ENCODE data around the gene ANAPC15. TPM values are rescaled to one million over a fixed set of nuclear protein-coding genes. Genes with fewer than 3 reads are reported as not detected.

ANAPC15 gene
- total and polyA plus RNA-seq, 10 donors: 16.5 to 65.6 (median 28.1) TPM

- no peak for DNase-seq
- 33 to 57% (median 50%) methylated on average over 1 of the region's 1 CpG for WGBS, 5 donors
- TF ChIP-seq POLR2AphosphoS5 (IDR thresholded peaks at IDR 0.05) (peak in 2 of 3 donors; percentile 31 to 56), CTCF (IDR thresholded peaks at IDR 0.05 in 8 of 11, conservative IDR thresholded peaks at IDR 0.05 in 3 of 11) (no peak), POLR2A (IDR thresholded peaks at IDR 0.05) (no peak)
- peak overlapping the region in 1 of 8 donors; percentile 98 for H3K4me3 ChIP-seq
- peaks cover 25 to 59% (median 43%) of the 10 kb centered on the region in 6 donors for H3K4me1 ChIP-seq
- intact Hi-C loops (cut with DNase I; ENCODE audit: low total_unique reads): no loop called here
- peaks cover 0 to 65% (median 33%) of the 10 kb centered on the region in 6 donors for H3K36me3 ChIP-seq
- H3K27me3 ChIP-seq (replicated peaks in 1 of 7): no peaks in the 10 kb centered on the region
- peak overlapping the region; percentile 35 to 99 (median 95) for H3K27ac ChIP-seq
- no peaks in the 10 kb centered on the region for H3K9me3 ChIP-seq
Observed at GRCh38 chr11:72100462-72100861, 12.0 kb downstream of the ANAPC15 start.

- no peak for TF ChIP-seq POLR2AphosphoS5 (IDR thresholded peaks at IDR 0.05)
- no peak for TF ChIP-seq CTCF (IDR thresholded peaks at IDR 0.05 in 8 of 11, conservative IDR thresholded peaks at IDR 0.05 in 3 of 11)
- TF ChIP-seq POLR2A (IDR thresholded peaks at IDR 0.05): no peak
- Histone ChIP-seq H3K27me3 (replicated peaks in 1 of 7) (no peaks in the 10 kb centered on the region), H3K4me1 (peaks cover 25 to 59% (median 43%) of the 10 kb centered on the region in 6 donors), H3K27ac (peak overlapping the region in 6 of 8 donors; percentile 48 to 99 (median 98)), H3K4me3 (peak overlapping the region in 1 of 8 donors; percentile 98), H3K9me3 (no peaks in the 10 kb centered on the region), H3K36me3 (peaks cover 0 to 70% (median 37%) of the 10 kb centered on the region in 6 donors)
- 65 to 78% (median 74%) methylated on average over 3 of the region's 3 CpGs for WGBS, 5 donors
- intact Hi-C loops (cut with DNase I; ENCODE audit: low total_unique reads): no loop called here
- DNase-seq: no peak
Observed at GRCh38 chr11:72100009-72100408, 12.5 kb downstream of the ANAPC15 start.

- Histone ChIP-seq H3K4me1 (peaks cover 24 to 53% (median 40%) of the 10 kb centered on the region in 6 donors), H3K36me3 (peaks cover 0 to 82% (median 50%) of the 10 kb centered on the region in 6 donors), H3K27me3 (replicated peaks in 1 of 7) (no peaks in the 10 kb centered on the region), H3K27ac (peak overlapping the region in 2 of 8 donors; percentile 98 to 99), H3K4me3 (no peak overlapping the region), H3K9me3 (no peaks in the 10 kb centered on the region)
- intact Hi-C loops (cut with DNase I; ENCODE audit: low total_unique reads): no loop called here
- 90 to 100% (median 96%) methylated on average over 3 of the region's 3 CpGs for WGBS, 5 donors
- TF ChIP-seq POLR2A (IDR thresholded peaks at IDR 0.05) (no peak), POLR2AphosphoS5 (IDR thresholded peaks at IDR 0.05) (no peak)
- no peak for DNase-seq
Observed at GRCh38 chr11:72098741-72099140, 13.8 kb downstream of the ANAPC15 start.

- intact Hi-C loops (cut with DNase I; ENCODE audit: low total_unique reads): no loop called here
- WGBS, 5 donors: 19 to 39% (median 30%) methylated on average over 4 of the region's 4 CpGs
- DNase-seq: peak; percentile 86
- H3K36me3 ChIP-seq: peaks cover 0 to 73% (median 32%) of the 10 kb centered on the region in 6 donors
- no peak for TF ChIP-seq POLR2A (IDR thresholded peaks at IDR 0.05)
- peak in 2 of 3 donors; percentile 39 to 85 for TF ChIP-seq POLR2AphosphoS5 (IDR thresholded peaks at IDR 0.05)
- TF ChIP-seq CTCF (IDR thresholded peaks at IDR 0.05 in 8 of 11, conservative IDR thresholded peaks at IDR 0.05 in 3 of 11): peak; percentile 86 to 98 (median 96)
- peak overlapping the region in 7 of 8 donors; percentile 47 to 81 (median 76) for H3K27ac ChIP-seq
- H3K27me3 ChIP-seq (replicated peaks in 1 of 7): no peaks in the 10 kb centered on the region
- H3K9me3 ChIP-seq: no peaks in the 10 kb centered on the region
- H3K4me3 ChIP-seq: peak overlapping the region in 1 of 8 donors; percentile 3
- H3K4me1 ChIP-seq: peaks cover 0 to 33% (median 19%) of the 10 kb centered on the region in 6 donors
Observed at GRCh38 chr11:72091292-72091691, 21.2 kb downstream of the ANAPC15 start.
